SK-N-SH treated with all-trans-retinoic acid at 6 μM for 48 hours (cell line): Measurements from ENCODE around the gene ZNF841.

Source experiments
- BACH2 ChIP-seq: fragments of 250-450 bp; sonication (Bioruptor Pico); IDR thresholded peaks from 2 replicates; pipeline ENCODE4 v1.9.0; 2021; ENCODE audit warnings: mild to moderate bottlenecking, borderline replicate concordance
- CSDC2 ChIP-seq: fragments of 250-450 bp; sonication (Bioruptor Pico); IDR thresholded peaks from 2 replicates; pipeline ENCODE4 v1.5.0; 2020; ENCODE audit warnings: mild to moderate bottlenecking, moderate library complexity
- ZFP3 ChIP-seq: fragments of 250-450 bp; sonication (Bioruptor Pico); IDR thresholded peaks from 2 replicates; pipeline ENCODE4 v1.5.0; 2020; ENCODE audit warnings: mild to moderate bottlenecking, moderate library complexity
- TF ChIP-seq, protein P1 (sequence below): fragments of 250-450 bp; sonication (Bioruptor Pico); IDR thresholded peaks from 2 replicates; pipeline ENCODE4 v1.8.0; 2020; ENCODE audit warnings: mild to moderate bottlenecking, moderate library complexity, borderline replicate concordance

DNA sequence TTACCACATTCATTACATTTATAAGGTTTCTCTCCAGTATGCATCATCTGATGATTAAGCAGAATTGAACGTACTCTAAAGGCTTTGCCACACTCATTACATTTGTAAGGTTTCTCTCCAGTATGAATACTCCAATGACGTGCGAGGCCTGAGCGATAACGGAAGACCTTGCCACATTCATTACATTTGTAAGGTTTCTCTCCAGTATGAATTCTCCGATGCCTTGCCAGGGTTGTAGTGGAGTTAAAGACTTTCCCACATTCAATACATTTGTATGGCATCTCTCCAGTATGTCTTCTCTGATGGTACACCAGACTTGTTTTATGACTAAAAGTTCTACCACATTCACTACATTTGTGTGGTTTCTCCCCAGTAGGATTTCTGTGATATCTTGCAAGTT lies 30.2 kb downstream of the ZNF841 start:
- TF ChIP-seq, protein P1, sequence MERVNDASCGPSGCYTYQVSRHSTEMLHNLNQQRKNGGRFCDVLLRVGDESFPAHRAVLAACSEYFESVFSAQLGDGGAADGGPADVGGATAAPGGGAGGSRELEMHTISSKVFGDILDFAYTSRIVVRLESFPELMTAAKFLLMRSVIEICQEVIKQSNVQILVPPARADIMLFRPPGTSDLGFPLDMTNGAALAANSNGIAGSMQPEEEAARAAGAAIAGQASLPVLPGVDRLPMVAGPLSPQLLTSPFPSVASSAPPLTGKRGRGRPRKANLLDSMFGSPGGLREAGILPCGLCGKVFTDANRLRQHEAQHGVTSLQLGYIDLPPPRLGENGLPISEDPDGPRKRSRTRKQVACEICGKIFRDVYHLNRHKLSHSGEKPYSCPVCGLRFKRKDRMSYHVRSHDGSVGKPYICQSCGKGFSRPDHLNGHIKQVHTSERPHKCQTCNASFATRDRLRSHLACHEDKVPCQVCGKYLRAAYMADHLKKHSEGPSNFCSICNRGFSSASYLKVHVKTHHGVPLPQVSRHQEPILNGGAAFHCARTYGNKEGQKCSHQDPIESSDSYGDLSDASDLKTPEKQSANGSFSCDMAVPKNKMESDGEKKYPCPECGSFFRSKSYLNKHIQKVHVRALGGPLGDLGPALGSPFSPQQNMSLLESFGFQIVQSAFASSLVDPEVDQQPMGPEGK, result no peak
- no peak for TF ChIP-seq BACH2 (CRISPR knock-in tag)
- TF ChIP-seq CSDC2 (CRISPR knock-in tag), result no peak
- no peak for TF ChIP-seq ZFP3
